K562 (cell line): ENCODE measurements around the gene RHOC. TPM values are rescaled to one million over a fixed set of nuclear protein-coding genes. Genes with fewer than 3 reads are reported as not detected.

ENCODE experiments used
- ATAC-seq: fragments of 200-7000 bp; cut with Tn5 transposase; 3 replicates; pipeline ENCODE4 v1.9.1; 2020; ENCODE audit warnings: moderate library complexity
- BruUV-seq: library from RNA; stranded (reverse); fragments of 400-500 nt; replicated peaks from 2 replicates; lab custom pipeline; 2021; lab: Mats Ljungman, UMichigan
- CTCF ChIA-PET: fragments of 300-600 bp; formaldehyde crosslinking; extraction: SDS; loops from one replicate; lab custom pipeline; 2021; ENCODE audit warnings: low intra/inter-chr PET ratio; lab: Yijun Ruan, JAX
- POLR2A ChIA-PET: fragments of 300-600, 350-650 bp; sonication (Branson Sonifier 250); formaldehyde crosslinking; extraction: SDS; loops from one replicate; lab custom pipeline; 2021; ENCODE audit warnings: antibody characterized with exemption, inconsistent platforms; lab: Yijun Ruan, JAX
- DNase-seq, 4 experiments: peaks; one replicate each; pipeline versions ENCODE4 v3.0.0 to v3.0.0-alpha.2; 2011 to 2018; ENCODE audit warnings: low spot score in 3 of 4, mixed read lengths in 3 of 4; ENCODE audit errors: extremely low read depth in 1 of 4
- FAIRE-seq: peaks from 2 replicates; lab custom pipeline; 2011; peaks lifted over from hg19 to GRCh38; lab: Jason Lieb, UNC
- H2AFZ ChIP-seq: 2 replicates; pipeline ENCODE4 v1.6.0; 2011; ENCODE audit warnings: low read depth, low read length, control low read depth, inconsistent platforms
- H3K27ac ChIP-seq: fragments of 200-600 bp; 3 replicates; pipeline ENCODE4 v1.8.0; 2011; ENCODE audit warnings: low read depth, mild to moderate bottlenecking, control low read depth, inconsistent platforms, low read length, moderate library complexity, mixed read lengths; ENCODE audit errors: extremely low read depth
- H3K27me3 ChIP-seq, 2 experiments: fragments of 300-600 bp in 1 of 2; 2 replicates in 1 of 2; 3 replicates in 1 of 2; pipeline versions ENCODE4 v1.6.0 to v1.8.0; 2011; ENCODE audit warnings: inconsistent platforms in 2 of 2, low read length in 2 of 2, mild to moderate bottlenecking in 1 of 2, mixed read lengths in 1 of 2, moderate library complexity in 1 of 2; ENCODE audit not compliant: control insufficient read depth in 2 of 2, insufficient read depth in 2 of 2
- H3K36me3 ChIP-seq: fragments of 300-600 bp; 3 replicates; pipeline ENCODE4 v1.8.0; 2011; ENCODE audit warnings: mild to moderate bottlenecking, low read length, inconsistent platforms; ENCODE audit not compliant: control insufficient read depth, insufficient read depth
- H3K4me1 ChIP-seq, 2 experiments: fragments of 200-600 bp in 1 of 2; replicated peaks in 1 of 2; 2 replicates in 1 of 2; 3 replicates in 1 of 2; pipeline versions ENCODE4 v1.5.1 to v1.8.0; 2011; ENCODE audit warnings: inconsistent platforms in 2 of 2, low read length in 2 of 2, mild to moderate bottlenecking in 1 of 2, mixed read lengths in 1 of 2, moderate library complexity in 1 of 2; ENCODE audit not compliant: control insufficient read depth in 2 of 2, insufficient read depth in 2 of 2
- H3K4me2 ChIP-seq: 2 replicates; pipeline ENCODE4 v1.6.1; 2011; ENCODE audit warnings: low read length, control low read depth, inconsistent platforms, mixed read lengths; ENCODE audit not compliant: insufficient read depth
- H3K4me3 ChIP-seq: fragments of 200-600 bp; sonication (generic), shearing (Covaris generic); 2 replicates; pipeline ENCODE4 v1.5.1; 2016; ENCODE audit warnings: control low read depth, inconsistent platforms
- H3K79me2 ChIP-seq: fragments of 200-600 bp; 3 replicates; pipeline ENCODE4 v1.8.0; 2011; ENCODE audit warnings: low read length, inconsistent platforms; ENCODE audit not compliant: control insufficient read depth, insufficient read depth
- H3K9ac ChIP-seq, 2 experiments: 2 replicates each; pipeline versions ENCODE4 v1.6.0 to v1.6.1; 2011; ENCODE audit warnings: low read depth in 2 of 2, low read length in 2 of 2, control low read depth in 1 of 2, inconsistent platforms in 1 of 2, mild to moderate bottlenecking in 1 of 2, mixed read lengths in 1 of 2; ENCODE audit not compliant: insufficient read depth in 1 of 2
- H3K9me1 ChIP-seq: one replicate; pipeline ENCODE4 v1.6.0; 2011; ENCODE audit warnings: inconsistent platforms, mild to moderate bottlenecking, low read length, moderate library complexity; ENCODE audit not compliant: control insufficient read depth, insufficient read depth
- H3K9me3 ChIP-seq: replicated peaks from 2 replicates; pipeline ENCODE4 v1.5.1; 2011; ENCODE audit warnings: low read depth, low read length, inconsistent platforms; ENCODE audit not compliant: control insufficient read depth, insufficient read depth
- H4K20me1 ChIP-seq: replicated peaks from 2 replicates; pipeline ENCODE4 v1.6.1; 2011; ENCODE audit warnings: low read length, inconsistent platforms, mixed read lengths; ENCODE audit not compliant: control insufficient read depth, insufficient read depth
- BMI1 ChIP-seq: fragments of 150-350 bp; IDR thresholded peaks from 2 replicates; pipeline ENCODE4 v1.6.1; 2014; ENCODE audit warnings: low read length
- CLOCK ChIP-seq: fragments of 250-450 bp; sonication (Bioruptor Pico); IDR thresholded peaks from 2 replicates; pipeline ENCODE4 v1.4.0; 2020; ENCODE audit warnings: mild to moderate bottlenecking, moderate library complexity, borderline replicate concordance
- CTCF ChIP-seq, 3 experiments: IDR thresholded peaks in 2 of 3; conservative IDR thresholded peaks in 1 of 3; 2 replicates each; pipeline ENCODE4 v1.5.1; 2011 to 2012; ENCODE audit warnings: low read length in 3 of 3, mild to moderate bottlenecking in 3 of 3, control low read depth in 2 of 3, improper control_type of control experiment in 1 of 3, inconsistent platforms in 1 of 3, low read depth in 1 of 3, mixed read lengths in 1 of 3, moderate library complexity in 1 of 3; ENCODE audit not compliant: insufficient read depth in 2 of 3
- DACH1 ChIP-seq: fragments of 450-650 bp; IDR thresholded peaks from 2 replicates; pipeline ENCODE4 v1.6.1; 2018; ENCODE audit not compliant: partially characterized antibody
- KHSRP ChIP-seq: fragments of 450-650 bp; IDR thresholded peaks from 2 replicates; pipeline ENCODE4 v1.6.1; 2017
- NONO ChIP-seq, 2 experiments: fragments of 200-400 bp in 1 of 2; fragments of 450-650 bp in 1 of 2; formaldehyde crosslinking in 1 of 2; IDR thresholded peaks; 2 replicates each; pipeline ENCODE4 v1.6.1; 2017; ENCODE audit warnings: low read depth in 2 of 2, mild to moderate bottlenecking in 2 of 2, moderate library complexity in 2 of 2, low read length in 1 of 2
- NR2F6 ChIP-seq: fragments of 450-650 bp; formaldehyde crosslinking; IDR thresholded peaks from 2 replicates; pipeline ENCODE4 v1.4.0; 2020; ENCODE audit warnings: mild to moderate bottlenecking
- TCF15 ChIP-seq: fragments of 250-450 bp; sonication (Bioruptor Pico); IDR thresholded peaks from 2 replicates; pipeline ENCODE4 v1.8.0; 2022; ENCODE audit warnings: moderate library complexity, mild to moderate bottlenecking, inconsistent platforms
- TCF7L2 ChIP-seq: fragments of 150-350 bp; IDR thresholded peaks from 2 replicates; pipeline ENCODE4 v1.6.1; 2016; ENCODE audit warnings: low read depth, mild to moderate bottlenecking, low read length, moderate library complexity
- ZBTB9 ChIP-seq: fragments of 450-650 bp; formaldehyde crosslinking; IDR thresholded peaks from 2 replicates; pipeline ENCODE4 v1.4.0; 2020; ENCODE audit warnings: mild to moderate bottlenecking, moderate library complexity
- ZNF449 ChIP-seq: fragments of 250-450 bp; sonication (Bioruptor Pico); IDR thresholded peaks from 2 replicates; pipeline ENCODE4 v1.8.0; 2022; ENCODE audit warnings: moderate library complexity, mild to moderate bottlenecking, inconsistent platforms
- ZNF507 ChIP-seq: conservative IDR thresholded peaks from 2 replicates; pipeline ENCODE4 v1.6.1; 2017; ENCODE audit warnings: missing genetic modification characterization, missing compliant biosample characterization
- WGBS: fragments of 100-300 bp; shearing (Covaris generic); methylation state at CpG from one replicate; pipeline ENCODE4 v1.1.6; 2016; ENCODE audit warnings: low coverage, mixed read lengths; ENCODE audit not compliant: insufficient coverage; ENCODE audit errors: missing lambda C conversion rate; 5-methylcytosine and 5-hydroxymethylcytosine counted together
- in situ Hi-C: fragments of 300-500 bp; cut with MboI; formaldehyde crosslinking; loops from 4 replicates; pipeline ENCODE4 v1.15.0; 2018; ENCODE audit warnings: inconsistent platforms, mixed read lengths
- intact Hi-C: fragments of 100-400 bp; cut with micrococcal nuclease; formaldehyde crosslinking; loops from 2 replicates; pipeline ENCODE4 v1.14.2; 2022
- polyA plus RNA-seq, 8 experiments: library from polyadenylated mRNA; depleted of rRNA in 4 of 8; stranded (reverse) in 5 of 8; unstranded in 3 of 8; fragments of >200 nt; fragmentation: Nextera tagmentation in 2 of 8; fragmentation: Illumina TruSeq in 1 of 8; extraction: Ambion mirVana in 2 of 8; extraction: Trizol in 1 of 8; gene quantifications; 2 replicates each; pipeline versions ENCODE4 v1.2.1 to v1.2.3, GENCODE V29; 2011 to 2014; ENCODE audit warnings: inconsistent platforms in 1 of 8, missing spikeins in 1 of 8
- total RNA-seq, 7 experiments: library from RNA; depleted of rRNA in 6 of 7; stranded (reverse); fragments of >200 nt in 6 of 7; fragmentation: Illumina TruSeq in 2 of 7; extraction: Trizol in 2 of 7; gene quantifications; 2 replicates each; pipeline versions ENCODE4 v1.2.1 to v1.2.3, GENCODE V29; 2011 to 2021; ENCODE audit warnings: low replicate concordance in 1 of 7

RHOC gene
- total and polyA plus RNA-seq, 9 of the 15 experiments (the other 6 are each of a cell fraction or from before 2014, with no cell fraction given) = 35.2 to 364 (median 204) TPM

- no peak overlapping the region for H3K27ac ChIP-seq
- in situ Hi-C loops = loop anchor here (5.0 kb wide), 2 partner anchors 88 to 323 kb away; no protein-coding TSS in a partner anchor
- BruUV-seq = no TSS peak
- H3K79me2 ChIP-seq = no peaks in the 10 kb centered on the region
- FAIRE-seq (no peak), DNase-seq (peak; percentile 70 to 74 (median 72)), ATAC-seq (peak; percentile 12; the same call in 2 of the 3 replicates)
- H3K4me3 ChIP-seq = no peak overlapping the region
- H3K27me3 ChIP-seq = peaks cover 8 to 37% of the 10 kb centered on the region in 2 experiments; a peak in 4 of 5 replicates
- no peaks in the 10 kb centered on the region for H3K9me3 ChIP-seq
- peaks cover 14 to 42% of the 10 kb centered on the region in 2 experiments for H3K4me1 ChIP-seq
- POLR2A ChIA-PET = interaction anchor here (1.0 kb wide), 1 partner anchor 79 kb away, joined by 3 read pairs; no protein-coding TSS in a partner anchor
- 5% methylated on average over 34 of the region's 44 CpGs for WGBS
- CTCF ChIA-PET = interaction anchor here (0.6 to 5.1 kb wide), 3 partner anchors 85 to 334 kb away, joined by 5 to 109 read pairs (median 5); no protein-coding TSS in a partner anchor
- no peak overlapping the region for H3K4me2 ChIP-seq
- H3K36me3 ChIP-seq = no peaks in the 10 kb centered on the region
- no peaks in the 10 kb centered on the region for H3K9me1 ChIP-seq
- no peak overlapping the region for H3K9ac ChIP-seq
- H2AFZ ChIP-seq = peak overlapping the region; percentile 14; the same call in 1 of the 2 replicates
- H4K20me1 ChIP-seq = no peaks in the 10 kb centered on the region
- intact Hi-C loops = loop anchor here (5.0 to 10.0 kb wide), 3 partner anchors 238 to 958 kb away; partner anchors contain the start of gene SLC16A1
- TF ChIP-seq ZBTB9 (CRISPR knock-in tag) = no peak
- no peak for TF ChIP-seq TCF7L2
- no peak for TF ChIP-seq DACH1
- no peak for TF ChIP-seq TCF15 (CRISPR knock-in tag)
- no peak for TF ChIP-seq NR2F6
- TF ChIP-seq ZNF507 (tag) = no peak
- TF ChIP-seq ZNF449 (CRISPR knock-in tag) = no peak
- no peak for TF ChIP-seq BMI1
- peak; percentile 81 to 87 (median 83) for TF ChIP-seq CTCF (IDR thresholded peaks at IDR 0.05 in 2 of 3, conservative IDR thresholded peaks at IDR 0.05 in 1 of 3; ENCODE audit: insufficient read depth in 2 of 3, low read depth in 1 of 3, low read length in 3 of 3)
- TF ChIP-seq KHSRP = no peak
- TF ChIP-seq NONO (IDR thresholded peaks at IDR 0.05; ENCODE audit: low read depth in 2 of 2, low read length in 1 of 2) = 0 out of 4 replicates have a peak, but pooled peaks of 1 of the 2 experiments have one; percentile 37
- no peak for TF ChIP-seq CLOCK (CRISPR knock-in tag)
These were observed 11.9 kb upstream of the RHOC start for GRCh38 chr1:112718691-112719418.
